ENCODE measurements around the gene PTPN14. TPM values are rescaled to one million over a fixed set of nuclear protein-coding genes. Genes with fewer than 3 reads are reported as not detected.

PTPN14 gene
- total and polyA plus RNA-seq, 5 donors = 4.7 to 35.1 (median 17.7) TPM

- no peak overlapping the region for H3K4me3 ChIP-seq (ENCODE audit: low read length)
- no peaks in the 10 kb centered on the region for H3K9me3 ChIP-seq (ENCODE audit: control insufficient read depth, low read length)
- WGBS = 93% methylated on average over 8 of the region's 8 CpGs
- intact Hi-C loops (cut with DNase I) = no loop called here
- no peaks in the 10 kb centered on the region for H3K27me3 ChIP-seq (ENCODE audit: control insufficient read depth, insufficient read depth)
- no peak overlapping the region for H3K27ac ChIP-seq (ENCODE audit: low read length)
- no peak for DNase-seq
- ATAC-seq = no peak
- H3K4me1 ChIP-seq (ENCODE audit: control insufficient read depth, insufficient read depth, low read length) = no peaks in the 10 kb centered on the region
Measured at GRCh38 chr1:214378492-214378891, 172.9 kb downstream of the PTPN14 start.

GRCh38 chr1:214377886-214378285, 173.5 kb downstream of the PTPN14 start:
- Histone ChIP-seq H3K4me1 (ENCODE audit: control insufficient read depth, insufficient read depth, low read length) (no peaks in the 10 kb centered on the region), H3K27ac (ENCODE audit: low read length) (no peak overlapping the region), H3K27me3 (ENCODE audit: control insufficient read depth, insufficient read depth) (no peaks in the 10 kb centered on the region), H3K9me3 (ENCODE audit: control insufficient read depth, low read length) (no peaks in the 10 kb centered on the region), H3K4me3 (ENCODE audit: low read length) (no peak overlapping the region)
- intact Hi-C loops (cut with DNase I) = no loop called here
- no peak for ATAC-seq
- WGBS = 87% methylated on average over 9 of the region's 9 CpGs
- no peak for DNase-seq

- Histone ChIP-seq H3K9me3 (ENCODE audit: control insufficient read depth, low read length) (no peaks in the 10 kb centered on the region), H3K4me1 (ENCODE audit: control insufficient read depth, insufficient read depth, low read length) (no peaks in the 10 kb centered on the region), H3K4me3 (ENCODE audit: low read length) (no peak overlapping the region), H3K27ac (ENCODE audit: low read length) (no peak overlapping the region), H3K27me3 (ENCODE audit: control insufficient read depth, insufficient read depth) (no peaks in the 10 kb centered on the region)
- intact Hi-C loops (cut with DNase I) = no loop called here
- WGBS = 97% methylated on average over 2 of the region's 2 CpGs
- no peak for ATAC-seq
- no peak for DNase-seq
Measured at GRCh38 chr1:214377485-214377884, 173.9 kb downstream of the PTPN14 start.

GRCh38 chr1:214372092-214372491, 179.3 kb downstream of the PTPN14 start:
- peaks cover 2% of the 10 kb centered on the region for H3K4me1 ChIP-seq (ENCODE audit: control insufficient read depth, insufficient read depth, low read length)
- H3K27me3 ChIP-seq (ENCODE audit: control insufficient read depth, insufficient read depth) = no peaks in the 10 kb centered on the region
- 23% methylated on average over 5 of the region's 5 CpGs for WGBS
- intact Hi-C loops (cut with DNase I) = no loop called here
- no peak for DNase-seq
- H3K9me3 ChIP-seq (ENCODE audit: control insufficient read depth, low read length) = no peaks in the 10 kb centered on the region
- no peak overlapping the region for H3K4me3 ChIP-seq (ENCODE audit: low read length)
- H3K27ac ChIP-seq (ENCODE audit: low read length) = no peak overlapping the region
- ATAC-seq = peak; percentile 72 to 85

GRCh38 chr1:214370615-214371014, 180.8 kb downstream of the PTPN14 start:
- ATAC-seq (no peak), DNase-seq (no peak)
- Histone ChIP-seq H3K27me3 (ENCODE audit: control insufficient read depth, insufficient read depth) (no peaks in the 10 kb centered on the region), H3K27ac (ENCODE audit: low read length) (no peak overlapping the region), H3K4me1 (ENCODE audit: control insufficient read depth, insufficient read depth, low read length) (peaks cover 2% of the 10 kb centered on the region), H3K9me3 (ENCODE audit: control insufficient read depth, low read length) (no peaks in the 10 kb centered on the region), H3K4me3 (ENCODE audit: low read length) (no peak overlapping the region)
- intact Hi-C loops (cut with DNase I) = no loop called here
- 79% methylated on average over 3 of the region's 3 CpGs for WGBS

- intact Hi-C loops (cut with DNase I) = no loop called here
- Histone ChIP-seq H3K27me3 (ENCODE audit: control insufficient read depth, insufficient read depth) (no peaks in the 10 kb centered on the region), H3K27ac (ENCODE audit: low read length) (no peak overlapping the region), H3K9me3 (ENCODE audit: control insufficient read depth, low read length) (no peaks in the 10 kb centered on the region), H3K4me1 (ENCODE audit: control insufficient read depth, insufficient read depth, low read length) (peaks cover 2% of the 10 kb centered on the region), H3K4me3 (ENCODE audit: low read length) (no peak overlapping the region)
- WGBS = 94% methylated on average over 8 of the region's 8 CpGs
- ATAC-seq = no peak
- no peak for DNase-seq
Measured at GRCh38 chr1:214369364-214369763, 182.0 kb downstream of the PTPN14 start.

- Histone ChIP-seq H3K27me3 (ENCODE audit: control insufficient read depth, insufficient read depth) (no peaks in the 10 kb centered on the region), H3K9me3 (ENCODE audit: control insufficient read depth, low read length) (no peaks in the 10 kb centered on the region), H3K4me1 (ENCODE audit: control insufficient read depth, insufficient read depth, low read length) (peaks cover 6% of the 10 kb centered on the region), H3K4me3 (ENCODE audit: low read length) (no peak overlapping the region), H3K27ac (ENCODE audit: low read length) (no peak overlapping the region)
- DNase-seq = no peak
- ATAC-seq = no peak
- intact Hi-C loops (cut with DNase I) = no loop called here
- WGBS = 94% methylated on average over 5 of the region's 5 CpGs
Measured at GRCh38 chr1:214367841-214368240, 183.6 kb downstream of the PTPN14 start.

- WGBS = 62% methylated on average over 4 of the region's 4 CpGs
- Histone ChIP-seq H3K27ac (ENCODE audit: low read length) (no peak overlapping the region), H3K9me3 (ENCODE audit: control insufficient read depth, low read length) (no peaks in the 10 kb centered on the region), H3K4me3 (ENCODE audit: low read length) (no peak overlapping the region), H3K4me1 (ENCODE audit: control insufficient read depth, insufficient read depth, low read length) (peaks cover 16% of the 10 kb centered on the region), H3K27me3 (ENCODE audit: control insufficient read depth, insufficient read depth) (no peaks in the 10 kb centered on the region)
- DNase-seq (no peak), ATAC-seq (no peak)
- intact Hi-C loops (cut with DNase I) = no loop called here
Measured at GRCh38 chr1:214364786-214365295, 186.6 kb downstream of the PTPN14 start.

GRCh38 chr1:214364386-214364785, 187.0 kb downstream of the PTPN14 start:
- no peak overlapping the region for H3K4me3 ChIP-seq (ENCODE audit: low read length)
- WGBS = 70% methylated on average over 12 of the region's 12 CpGs
- no peak overlapping the region for H3K27ac ChIP-seq (ENCODE audit: low read length)
- peak; percentile 83 to 89 (median 85) for DNase-seq
- peaks cover 16% of the 10 kb centered on the region for H3K4me1 ChIP-seq (ENCODE audit: control insufficient read depth, insufficient read depth, low read length)
- peak; percentile 81 to 96 for ATAC-seq
- H3K9me3 ChIP-seq (ENCODE audit: control insufficient read depth, low read length) = no peaks in the 10 kb centered on the region
- intact Hi-C loops (cut with DNase I) = no loop called here
- no peaks in the 10 kb centered on the region for H3K27me3 ChIP-seq (ENCODE audit: control insufficient read depth, insufficient read depth)

- no peak overlapping the region for H3K4me3 ChIP-seq (ENCODE audit: low read length)
- intact Hi-C loops (cut with DNase I) = no loop called here
- no peaks in the 10 kb centered on the region for H3K27me3 ChIP-seq (ENCODE audit: control insufficient read depth, insufficient read depth)
- H3K4me1 ChIP-seq (ENCODE audit: control insufficient read depth, insufficient read depth, low read length) = peaks cover 16% of the 10 kb centered on the region
- no peak overlapping the region for H3K27ac ChIP-seq (ENCODE audit: low read length)
- ATAC-seq = no peak
- H3K9me3 ChIP-seq (ENCODE audit: control insufficient read depth, low read length) = no peaks in the 10 kb centered on the region
- no peak for DNase-seq
- WGBS = 63% methylated on average over 4 of the region's 4 CpGs
Measured at GRCh38 chr1:214363386-214363785, 188.0 kb downstream of the PTPN14 start.

GRCh38 chr1:214362188-214362882, 189.1 kb downstream of the PTPN14 start:
- DNase-seq (peak in 2 of 3 donors; percentile 54 to 66), ATAC-seq (peak; percentile 85)
- Histone ChIP-seq H3K4me3 (ENCODE audit: low read length) (no peak overlapping the region), H3K27me3 (ENCODE audit: control insufficient read depth, insufficient read depth) (no peaks in the 10 kb centered on the region), H3K4me1 (ENCODE audit: control insufficient read depth, insufficient read depth, low read length) (peaks cover 16% of the 10 kb centered on the region), H3K27ac (ENCODE audit: low read length) (peak overlapping the region; percentile 90), H3K9me3 (ENCODE audit: control insufficient read depth, low read length) (no peaks in the 10 kb centered on the region)
- intact Hi-C loops (cut with DNase I) = no loop called here
- WGBS = 48% methylated on average over 9 of the region's 9 CpGs
